ENCODE data around the gene HSDL1.
A peak's percentile ranks its signal among the peaks of the same experiment; 100 is the strongest.

Gene HSDL1

DNA sequence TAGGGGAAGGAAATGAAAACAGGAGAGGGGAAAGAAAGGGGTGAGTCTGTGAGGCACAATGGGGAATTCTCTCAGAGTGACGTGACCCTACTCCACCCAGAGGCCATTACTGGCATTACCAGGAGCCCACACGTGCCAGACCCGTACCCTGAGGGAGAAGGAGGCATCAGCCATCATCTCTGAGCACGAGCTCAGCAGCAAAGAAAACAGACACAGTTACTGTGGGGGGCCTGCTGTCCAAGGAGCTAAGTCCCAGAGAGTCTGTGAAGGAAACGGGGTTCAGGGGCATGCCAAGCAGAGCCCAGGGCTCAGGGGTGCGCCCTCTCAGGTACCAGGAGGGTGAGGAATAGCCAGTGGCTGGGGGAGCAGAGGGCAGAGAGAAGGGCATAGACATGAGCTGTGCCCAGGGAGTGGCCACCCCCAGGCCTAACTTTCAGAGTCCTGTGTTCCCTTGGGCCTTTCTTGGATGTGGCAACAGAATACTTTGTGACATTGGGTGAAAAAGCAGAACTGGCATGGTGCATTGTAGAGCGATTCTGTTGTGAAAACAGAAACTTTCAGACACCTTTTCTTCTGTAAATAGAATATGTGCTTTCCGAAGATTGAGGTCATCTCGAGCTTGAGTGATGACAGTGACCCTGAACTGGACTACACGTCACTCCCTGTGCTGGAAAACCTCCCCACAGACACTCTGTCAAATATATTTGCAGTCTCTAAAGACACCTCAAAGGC, 30.5 kb upstream of the HSDL1 start:
- peak in 5 of 6 experiments; percentile 19 to 38 (median 30) for DNase-seq

DNA sequence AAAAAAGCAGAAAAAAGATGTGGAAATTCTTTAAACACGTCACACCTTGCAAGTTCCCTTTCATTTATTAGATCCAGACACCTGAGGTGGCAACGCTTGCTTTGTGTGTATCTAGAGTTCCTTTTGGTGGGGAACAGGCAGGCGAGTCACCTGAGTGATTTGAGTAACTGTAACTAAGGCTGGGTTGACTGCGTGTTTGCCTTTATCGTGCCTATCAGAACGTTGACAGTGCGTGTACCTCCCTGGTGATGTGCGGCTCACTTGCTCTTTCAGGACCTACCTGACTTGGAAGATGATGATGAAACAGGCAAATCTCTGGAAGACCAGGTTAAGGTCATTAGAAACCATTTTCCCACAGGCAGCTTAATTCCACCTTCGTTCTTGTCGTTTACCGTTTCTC, 29.4 kb upstream of the HSDL1 start:
- no peak for DNase-seq

DNA sequence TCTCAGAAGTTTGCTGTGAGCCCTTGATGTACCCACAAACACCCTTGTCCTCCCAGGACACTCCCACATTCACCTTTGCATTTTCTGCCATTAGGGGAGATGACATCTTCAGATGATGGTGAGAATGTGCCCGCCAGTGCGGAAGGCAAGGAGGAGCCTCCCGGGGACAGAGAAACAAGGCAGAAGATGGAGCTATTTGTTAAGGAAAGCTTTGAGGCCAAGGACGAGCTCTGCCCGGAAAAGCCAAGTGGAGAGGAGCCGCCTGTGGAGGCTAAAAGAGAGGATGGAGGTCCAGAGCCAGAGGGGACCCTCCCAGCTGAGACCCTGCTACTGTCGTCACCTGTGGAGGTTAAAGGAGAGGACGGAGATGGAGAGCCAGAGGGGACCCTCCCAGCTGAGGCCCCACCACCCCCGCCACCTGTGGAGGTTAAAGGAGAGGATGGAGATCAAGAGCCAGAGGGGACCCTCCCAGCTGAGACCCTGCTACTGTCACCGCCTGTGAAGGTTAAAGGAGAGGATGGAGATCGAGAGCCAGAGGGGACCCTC, 24.9 kb upstream of the HSDL1 start:
- no peak for DNase-seq

DNA sequence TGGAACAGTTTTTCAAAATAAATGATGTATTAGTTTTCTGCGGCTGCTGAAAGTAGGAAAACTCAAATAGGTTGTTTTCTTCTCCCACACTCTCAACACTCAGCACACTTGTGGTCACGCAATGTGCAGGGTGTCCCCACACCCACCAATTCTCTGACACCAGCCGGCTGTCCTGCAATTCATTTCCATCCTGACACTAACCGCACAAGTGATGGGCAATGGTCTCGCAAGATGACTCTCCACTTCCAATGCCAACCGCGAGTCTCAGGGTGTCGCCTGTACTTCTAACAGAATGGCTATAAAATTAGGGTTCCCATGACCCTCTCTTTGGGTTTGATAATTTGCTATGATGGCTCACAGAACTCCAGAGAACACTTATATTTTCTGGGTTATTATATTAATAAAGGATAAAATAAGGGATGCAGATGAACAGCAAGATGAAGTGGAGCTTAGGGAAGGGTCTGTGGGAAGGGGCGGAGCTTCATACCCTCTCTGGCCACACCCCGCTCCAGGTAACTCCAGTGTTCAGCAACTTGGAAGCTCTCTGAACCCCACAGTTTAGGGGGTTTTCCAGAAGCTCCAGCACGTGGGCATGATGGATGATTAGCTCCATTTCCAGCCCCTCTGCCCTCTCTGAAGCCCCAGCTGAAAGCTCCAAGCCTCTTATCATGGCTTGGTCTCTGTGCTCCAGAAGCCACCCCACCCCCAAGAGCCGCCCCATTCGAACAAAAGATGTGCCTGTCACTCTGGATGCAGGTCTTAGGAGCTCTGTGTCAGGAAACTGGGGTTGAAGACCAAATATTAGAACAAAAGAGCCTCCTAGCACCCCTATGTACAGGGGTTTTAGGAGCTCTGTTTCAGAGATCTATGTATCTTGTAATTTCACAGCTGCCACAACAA, 22.1 kb upstream of the HSDL1 start:
- DNase-seq: no peak

DNA sequence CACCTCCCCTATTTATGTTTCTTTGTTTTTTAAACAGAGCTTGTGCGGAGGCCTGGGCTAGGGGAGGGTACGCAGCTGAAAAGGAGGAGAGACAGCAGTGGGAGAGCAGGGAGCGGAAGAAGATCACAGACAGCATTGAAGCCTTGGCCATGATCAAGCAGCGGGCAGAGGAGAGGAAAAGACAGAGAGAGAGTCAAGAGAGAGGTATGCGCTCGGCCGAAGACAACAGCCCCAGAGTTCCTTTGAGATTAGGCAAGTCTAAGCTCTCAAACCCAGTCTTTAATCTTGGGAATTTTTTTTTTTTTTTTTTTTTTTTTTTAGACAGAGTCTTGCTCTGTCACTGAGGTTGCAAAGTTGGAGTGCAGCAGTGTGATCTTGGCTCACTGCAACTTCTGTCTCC, 20.8 kb upstream of the HSDL1 start:
- DNase-seq: no peak

DNA sequence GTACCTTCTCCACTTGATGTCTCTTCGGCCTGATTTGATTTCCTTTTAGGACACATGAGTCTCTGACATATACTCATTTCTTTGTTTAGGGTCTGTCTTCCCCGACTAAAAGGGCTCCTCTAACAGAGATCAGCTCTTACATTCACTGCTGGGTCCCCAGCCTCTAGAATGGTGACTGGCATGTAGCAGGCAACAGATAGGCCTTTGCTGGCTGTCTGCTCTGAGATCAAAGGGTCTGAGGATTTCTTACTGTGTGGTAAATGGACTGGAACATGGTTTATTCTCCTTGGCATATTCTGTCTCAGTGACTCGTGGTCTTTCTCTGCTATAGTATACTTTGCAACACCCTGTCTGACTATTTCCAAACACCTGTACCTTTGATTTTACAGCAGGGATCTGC, 16.8 kb upstream of the HSDL1 start:
- DNase-seq: no peak

DNA sequence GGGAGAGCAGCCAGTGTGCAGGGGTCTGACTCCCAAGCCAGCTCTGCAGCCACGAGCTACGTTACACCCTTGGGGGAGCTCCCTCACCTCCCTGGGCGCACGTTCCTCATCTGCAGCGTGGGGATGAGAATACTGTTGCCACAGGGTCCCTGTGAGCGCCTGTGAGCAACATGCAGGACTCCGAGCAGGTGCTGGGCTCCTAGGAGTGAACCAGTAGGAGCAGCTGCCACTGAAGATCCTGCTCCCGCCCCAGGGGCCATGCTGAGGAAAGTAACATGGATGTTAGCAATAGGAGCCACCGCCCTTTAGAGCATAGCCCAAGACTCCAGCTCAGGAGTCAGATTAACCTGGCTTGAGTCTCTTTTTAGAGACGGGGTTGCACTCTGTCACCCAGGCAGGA, 16.1 kb upstream of the HSDL1 start:
- DNase-seq: no peak

DNA sequence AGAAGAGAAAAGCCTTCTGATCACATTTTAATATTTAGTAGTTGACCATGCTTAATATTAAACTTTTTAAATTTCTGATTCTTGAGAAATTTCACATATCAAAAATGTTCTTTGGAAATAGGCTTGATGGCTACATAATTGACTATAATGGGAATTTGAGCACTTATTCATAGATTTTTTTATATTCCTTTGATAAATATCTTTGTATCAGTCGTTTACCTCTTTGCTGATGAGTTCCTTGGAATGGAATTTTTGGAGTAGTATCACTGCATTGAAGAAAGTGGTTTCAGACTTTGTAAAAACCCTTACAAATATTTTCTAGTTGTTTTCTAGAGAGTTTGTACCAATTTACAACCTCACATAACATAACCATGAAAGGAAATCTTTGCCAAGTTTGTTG, 14.8 kb upstream of the HSDL1 start:
- no peak for DNase-seq

DNA sequence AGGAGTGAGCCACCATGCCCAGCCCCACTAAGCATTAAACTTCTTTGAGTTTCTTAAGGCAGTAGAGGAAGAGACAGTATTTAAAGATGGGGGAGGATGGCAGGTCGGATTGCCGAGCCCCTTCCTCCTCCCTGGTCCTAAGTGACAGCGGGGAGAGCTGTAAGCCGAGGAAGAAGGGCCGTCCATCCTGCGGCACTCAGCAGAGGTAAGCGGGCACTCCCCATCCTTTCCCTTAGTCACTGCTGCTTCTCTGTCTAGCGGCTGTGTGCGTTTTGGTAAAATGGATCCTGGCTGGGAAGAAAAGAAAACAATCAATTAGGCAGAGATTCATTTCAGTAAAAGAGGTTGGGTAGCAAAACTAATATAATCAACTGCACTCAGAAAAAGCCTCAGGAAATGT, 14.0 kb upstream of the HSDL1 start:
- DNase-seq: no peak

DNA sequence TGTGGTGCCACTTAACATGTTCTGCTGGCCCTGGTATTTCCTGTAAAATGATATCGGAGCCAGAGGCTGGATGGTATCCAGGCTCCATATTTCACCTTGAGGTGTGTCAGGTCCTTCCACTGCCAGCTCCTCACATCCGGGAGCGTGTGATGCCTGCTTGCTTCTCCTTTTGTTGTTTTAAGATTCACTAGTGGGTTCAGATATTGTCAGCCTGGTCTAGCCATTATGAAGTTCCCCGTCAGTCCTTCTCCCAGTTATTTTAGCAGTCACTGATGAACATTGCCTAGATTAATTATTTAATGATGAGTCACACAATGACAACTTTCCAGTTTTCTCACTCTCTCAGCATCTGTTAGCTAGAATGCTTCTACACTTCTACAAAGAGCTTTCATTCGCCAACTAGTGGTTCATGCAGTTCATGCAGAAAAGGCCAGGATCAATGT, 11.4 kb upstream of the HSDL1 start:
- DNase-seq: no peak

DNA sequence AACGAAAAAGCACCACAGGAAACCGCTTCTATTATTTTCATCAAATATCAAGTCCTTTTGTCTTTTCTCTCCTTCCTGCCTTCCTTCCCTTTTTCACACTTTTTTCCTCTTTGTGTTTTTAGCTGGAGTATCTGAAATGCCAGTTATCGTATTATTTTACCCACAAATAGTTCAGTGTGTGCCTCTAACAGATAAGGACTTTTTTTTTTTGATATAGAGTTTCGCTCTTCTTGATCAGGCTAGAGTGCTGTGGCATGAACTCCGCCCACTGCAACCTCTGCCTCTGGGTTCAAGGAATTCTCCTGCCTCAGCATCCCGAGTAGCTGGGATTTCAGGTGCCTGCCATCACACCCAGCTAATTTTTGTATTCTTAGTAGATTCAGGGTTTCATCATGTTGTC, 10.8 kb upstream of the HSDL1 start:
- DNase-seq: no peak

DNA sequence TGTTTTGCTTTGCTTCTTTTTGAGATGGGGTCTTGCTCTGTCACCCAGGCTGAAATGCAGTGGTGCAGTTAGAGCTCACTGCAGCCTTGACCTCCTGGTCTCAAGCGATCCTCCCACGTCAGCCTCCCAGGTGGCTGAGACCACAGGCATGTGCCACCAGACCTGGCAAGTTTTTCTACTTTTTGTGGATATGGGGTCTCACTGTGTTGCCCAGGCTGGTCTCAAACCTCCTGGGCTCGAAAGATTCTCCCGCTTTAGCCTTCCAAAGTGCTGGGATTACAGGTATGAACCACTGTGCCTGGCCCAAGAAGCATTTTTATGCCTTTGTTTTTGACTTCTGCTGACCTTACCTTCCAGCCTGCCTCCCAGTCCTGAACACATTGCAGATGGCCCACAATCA, 10.2 kb upstream of the HSDL1 start:
- DNase-seq: no peak

DNA sequence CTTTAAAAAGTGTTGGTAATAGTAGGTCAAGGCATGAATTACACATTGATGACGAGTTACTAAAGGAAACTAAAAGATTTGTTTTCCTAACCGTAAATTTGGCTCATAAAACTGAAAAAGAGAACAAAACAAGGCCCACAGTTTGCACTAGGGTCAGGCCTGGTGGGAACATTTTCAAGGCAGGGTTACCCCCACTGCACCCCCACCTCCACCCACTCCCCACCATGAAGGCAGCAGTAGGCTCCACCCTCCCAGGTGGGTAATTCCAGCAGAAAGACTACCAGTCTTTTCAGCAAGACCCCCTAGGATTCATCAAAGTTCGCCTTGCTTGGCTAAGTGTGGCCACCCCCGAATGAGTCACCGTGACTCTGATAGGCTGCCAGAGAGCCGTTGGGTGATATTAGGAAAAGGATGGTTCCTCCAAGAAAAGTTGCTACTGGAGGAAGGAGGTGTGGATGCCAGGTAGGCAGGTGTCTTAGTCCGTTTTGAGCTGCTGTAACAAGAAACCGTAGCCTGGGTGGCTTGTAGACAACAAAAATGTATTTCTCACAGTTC, 8.8 kb upstream of the HSDL1 start:
- no peak for DNase-seq

DNA sequence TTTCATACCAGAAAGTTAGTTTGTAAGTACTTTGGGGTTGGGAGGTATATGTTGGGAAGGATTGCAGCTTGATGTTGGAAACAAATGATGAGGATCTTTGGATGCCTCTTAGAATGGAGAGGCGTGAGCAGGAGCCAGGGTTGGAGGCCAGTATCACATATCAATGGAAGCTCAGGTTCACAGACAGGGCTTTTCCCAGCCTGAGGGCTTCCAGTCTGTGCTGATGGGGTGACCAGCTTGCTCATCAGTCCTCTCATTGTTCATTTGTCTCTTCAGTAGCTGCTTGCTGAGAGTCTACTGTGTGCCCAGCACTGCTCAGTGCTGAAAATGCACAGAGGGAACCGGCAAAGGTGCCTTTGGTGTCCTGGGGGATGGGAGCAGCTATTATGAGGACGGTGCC, 5.9 kb upstream of the HSDL1 start:
- no peak for DNase-seq

DNA sequence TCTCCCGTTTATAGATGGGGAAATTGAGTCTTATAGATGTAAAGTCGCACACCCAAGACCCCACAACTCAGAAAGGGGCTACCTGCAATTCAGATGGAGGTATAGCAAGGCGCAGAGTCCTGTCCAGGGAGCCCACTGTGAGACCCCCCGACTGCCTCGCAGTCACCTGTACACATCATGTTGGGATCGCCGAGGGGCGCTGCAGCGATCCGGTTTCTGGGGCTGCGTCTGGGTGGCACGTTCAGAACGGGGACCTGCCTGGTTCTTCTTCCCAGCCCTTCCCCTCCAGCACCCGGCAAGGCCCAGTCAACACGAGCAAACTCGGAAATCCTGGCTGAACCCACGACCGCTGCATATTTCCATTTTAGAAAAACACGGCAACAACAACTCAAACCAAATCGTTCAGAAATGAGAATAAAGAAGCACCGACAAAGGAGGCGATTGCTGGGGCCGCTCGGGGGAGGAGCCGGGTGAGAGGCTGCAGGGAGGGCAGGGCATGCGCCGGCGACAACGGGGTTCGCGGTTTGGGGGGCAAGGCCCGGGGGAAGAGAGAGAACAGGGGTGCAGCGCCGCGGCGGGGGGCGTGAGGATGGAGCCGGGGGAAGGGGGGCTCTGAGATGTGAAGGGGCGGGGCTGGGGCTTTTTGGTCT, 643 bp downstream of the HSDL1 start:
- DNase-seq: peak; percentile 13 to 52 (median 34)

DNA sequence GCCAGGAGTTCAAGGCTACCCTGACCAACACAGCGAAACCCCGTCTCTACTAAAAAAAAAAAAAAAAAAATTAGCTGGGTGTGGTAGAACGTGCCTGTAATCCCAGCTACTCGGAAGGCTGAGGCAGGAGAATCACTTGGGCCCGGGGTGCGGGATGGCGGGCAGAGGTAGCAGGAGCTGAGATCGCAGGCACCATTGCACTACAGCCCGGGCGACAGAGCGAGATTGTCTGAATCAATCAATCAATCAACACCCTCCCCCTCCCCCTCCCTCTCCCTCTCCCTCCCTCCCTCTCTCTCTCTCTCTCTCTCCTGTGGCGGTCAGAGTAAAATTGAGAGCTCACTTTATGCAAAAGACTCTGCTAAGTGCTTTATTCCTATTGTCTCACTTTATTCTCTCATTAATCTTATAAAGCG, 1.2 kb downstream of the HSDL1 start:
- peak in 1 of 6 experiments; percentile 2 for DNase-seq

DNA sequence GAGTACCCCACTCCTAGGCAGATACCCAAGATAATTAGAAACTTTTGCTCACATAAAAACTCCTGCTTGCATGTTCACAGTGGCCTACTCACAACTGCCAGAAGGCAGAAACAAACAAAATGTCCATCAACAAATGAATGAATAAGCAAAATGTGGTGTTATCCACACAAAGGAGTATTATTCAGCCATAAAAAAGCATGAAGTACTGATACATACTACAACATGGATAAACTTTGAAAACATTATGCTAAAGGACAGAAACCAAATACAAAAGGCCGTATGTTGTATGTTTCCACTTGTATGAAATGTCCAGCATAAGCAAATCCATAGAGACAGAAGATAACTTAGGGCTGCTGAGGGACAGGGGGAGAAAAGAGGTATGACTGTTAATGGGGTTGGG, 1.9 kb downstream of the HSDL1 start:
- DNase-seq: no peak

DNA sequence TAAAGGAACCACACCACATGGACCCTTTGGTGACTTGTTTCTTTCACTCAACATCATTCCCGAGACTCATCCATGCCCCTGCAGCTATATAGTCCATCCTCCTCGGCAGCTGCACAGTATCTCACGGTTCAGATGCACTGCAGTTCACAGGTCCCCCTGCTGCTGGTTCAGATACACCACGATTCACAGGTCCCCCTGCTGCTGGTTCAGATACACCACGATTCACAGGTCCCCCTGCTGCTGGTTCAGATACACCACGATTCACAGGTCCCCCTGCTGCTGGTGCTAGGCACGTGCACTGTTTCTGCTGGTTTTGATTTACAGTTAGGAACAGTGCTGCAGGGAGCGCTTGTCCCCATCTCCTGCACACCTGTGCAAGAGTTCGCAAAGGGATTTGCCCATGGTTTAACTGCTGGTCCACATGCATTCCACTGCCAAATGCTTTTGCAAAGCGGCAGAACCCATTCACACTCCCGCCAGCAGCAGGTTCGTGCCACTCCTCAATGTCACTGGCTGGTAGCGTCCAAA, 3.8 kb downstream of the HSDL1 start:
- peak in 1 of 6 experiments; percentile 11 for DNase-seq

DNA sequence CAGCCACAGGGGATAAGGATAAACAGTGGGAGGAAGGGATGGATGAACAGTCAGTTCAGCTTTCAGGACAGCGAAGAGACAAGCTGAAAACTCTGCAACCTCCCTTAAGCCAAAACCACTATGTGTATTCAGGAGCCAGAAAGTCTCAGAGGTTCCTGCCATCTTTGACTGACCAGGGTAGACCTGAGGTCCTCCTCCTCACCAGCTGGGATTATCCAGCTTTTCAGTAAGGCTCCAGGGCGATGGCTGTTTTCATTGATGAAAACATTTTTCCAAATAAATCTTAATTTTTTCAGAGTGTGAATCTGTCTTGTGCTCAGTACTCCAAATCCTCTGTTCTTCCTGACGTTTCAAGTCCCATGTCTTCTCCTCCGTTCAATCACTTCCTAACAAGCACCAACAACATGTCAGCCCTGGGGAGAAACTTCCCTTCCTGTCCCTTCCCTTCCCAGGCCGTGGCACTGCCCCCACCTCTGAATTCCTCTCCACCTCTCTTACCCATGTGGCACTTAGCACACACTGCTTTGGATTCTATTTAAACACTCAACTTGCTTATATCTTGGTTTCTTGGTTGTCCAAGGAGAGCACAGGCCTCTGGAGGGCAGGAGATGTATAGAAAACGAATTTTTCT, 5.2 kb downstream of the HSDL1 start:
- DNase-seq: no peak

DNA sequence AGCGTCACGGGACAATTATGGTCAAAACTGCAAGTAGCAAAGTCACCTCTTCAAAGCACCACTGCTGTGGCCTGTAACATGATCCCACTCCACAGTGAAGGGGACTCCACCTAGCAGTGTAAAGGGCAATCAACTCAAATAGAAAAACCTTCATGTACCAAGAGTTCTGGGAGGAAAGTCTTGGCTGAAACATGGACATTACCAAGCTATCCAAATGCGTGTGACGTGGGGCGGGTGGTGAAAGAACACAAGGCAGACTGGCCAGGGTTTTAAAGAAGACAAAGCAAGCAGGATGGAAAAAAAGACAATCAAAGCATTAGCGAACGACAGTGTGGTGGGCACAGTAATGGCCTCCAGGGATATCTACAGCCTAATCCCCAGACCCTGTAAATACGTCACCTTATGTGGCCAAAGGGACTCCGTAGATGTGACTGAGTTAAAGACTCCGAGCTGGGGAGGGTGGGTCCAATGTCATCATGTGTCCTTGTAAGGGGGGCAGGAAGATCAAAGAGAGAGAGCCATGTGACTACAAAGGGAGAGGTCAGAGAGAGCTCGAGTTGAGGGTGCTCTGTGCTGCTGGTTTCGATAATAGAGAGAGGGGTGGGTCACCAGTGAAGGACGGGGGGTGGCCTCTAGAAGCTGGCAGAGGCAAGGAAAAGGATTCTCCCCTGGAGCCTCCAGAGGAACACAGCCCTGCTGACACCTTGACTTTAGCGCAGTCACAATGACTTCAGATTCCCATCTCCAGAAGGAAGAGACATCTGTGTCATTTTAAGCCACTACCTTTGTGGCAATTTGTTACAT, 6.0 kb downstream of the HSDL1 start:
- DNase-seq: no peak

DNA sequence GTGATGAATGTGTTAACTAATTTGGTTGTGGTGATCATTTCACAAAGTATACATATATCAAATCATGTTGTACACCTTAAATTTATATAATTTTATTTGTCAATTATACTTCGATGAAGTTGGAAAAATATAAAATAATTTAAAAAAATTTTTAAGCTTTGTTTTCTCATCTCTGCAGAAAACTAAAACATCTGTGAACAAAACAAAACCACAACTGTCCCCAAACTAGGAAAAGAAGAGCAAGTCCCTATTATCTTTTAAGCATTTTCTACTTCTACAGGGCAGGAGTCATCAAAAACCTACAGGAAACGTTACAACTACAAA, 6.5 kb downstream of the HSDL1 start:
- no peak for DNase-seq

Data from stimulated activated naive CD4-positive, alpha-beta T cell (primary cell).